ENCODE measurements around the gene SDHA. TPM values are rescaled to one million over a fixed set of nuclear protein-coding genes. Genes with fewer than 3 reads are reported as not detected.
A peak's percentile ranks its signal among the peaks of the same experiment; 100 is the strongest.

SDHA gene
- total and polyA plus RNA-seq, 2 donors (not counting 1 experiment from before 2014, with no cell fraction given): 77.2 to 137 TPM

DNA sequence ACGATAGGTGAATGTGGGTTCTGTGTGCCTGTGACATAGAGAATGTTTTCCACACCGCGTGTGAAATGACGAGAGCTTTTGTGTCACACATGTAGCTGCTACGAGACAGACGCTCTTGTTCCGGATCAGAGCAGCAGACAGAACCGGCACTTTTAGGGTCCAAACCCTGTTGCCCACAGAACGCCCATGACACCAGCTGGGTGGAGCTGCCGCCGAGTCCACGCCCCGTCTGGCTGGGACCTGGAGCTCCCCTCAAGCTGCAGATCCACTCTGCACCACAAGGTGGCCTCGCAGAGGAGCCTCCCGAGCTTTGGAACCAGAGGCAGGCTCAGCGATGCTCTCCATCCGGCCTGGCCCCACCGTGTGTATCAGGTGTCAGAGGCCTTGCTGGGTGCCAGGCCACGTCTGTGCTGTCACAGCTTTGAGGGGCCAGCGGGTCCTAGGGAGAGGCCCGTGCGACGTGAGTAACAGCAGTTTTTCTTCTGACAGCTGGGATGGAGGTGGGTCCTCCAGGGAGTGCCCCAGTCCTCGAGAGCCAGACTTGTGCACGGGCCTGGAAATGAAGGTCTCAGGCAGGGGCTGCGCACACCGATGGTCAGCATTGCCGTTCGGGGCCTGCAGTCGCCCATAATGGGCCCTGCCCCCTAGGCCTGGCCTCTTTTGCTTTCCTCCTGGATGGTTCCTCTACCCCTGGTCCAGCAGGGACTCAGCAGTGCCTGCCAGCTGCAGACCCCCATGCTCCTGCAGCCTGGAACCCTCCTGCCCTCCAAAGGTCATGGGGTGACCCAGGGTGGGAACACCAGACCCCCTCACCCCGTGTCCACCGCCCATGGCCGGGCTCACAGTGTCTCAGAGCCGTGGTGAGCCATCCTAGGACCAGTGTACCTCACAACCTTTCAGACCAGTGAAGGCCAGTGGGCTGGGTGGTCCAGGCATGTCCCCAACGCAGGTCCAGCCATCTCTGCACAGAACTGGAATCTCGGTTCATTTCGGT is 29.3 kb upstream of the SDHA start:
- Histone ChIP-seq H3K27me3 (replicated peaks in 1 of 4; ENCODE audit: control extremely low read depth in 1 of 4, control insufficient read depth in 3 of 4, insufficient read depth in 4 of 4, low read length in 3 of 4) (peaks cover 0 to 29% (median 2%) of the 10 kb centered on the region in 4 experiments), H3K9me3 (ENCODE audit: control extremely low read depth in 1 of 3, control insufficient read depth in 2 of 3, insufficient read depth in 1 of 3, low read length in 2 of 3) (no peaks in the 10 kb centered on the region), H3K4me2 (replicated peaks; ENCODE audit: low read depth, low read length, poor library complexity, severe bottlenecking) (peak overlapping the region; percentile 62), H3K27ac (ENCODE audit: low read length in 2 of 2) (no peak overlapping the region), H3K4me1 (ENCODE audit: control insufficient read depth in 2 of 2, insufficient read depth in 2 of 2, low read length in 2 of 2) (peaks cover 16 to 19% of the 10 kb centered on the region in 2 donors), H3K79me2 (ENCODE audit: control insufficient read depth, insufficient read depth, low read length) (no peaks in the 10 kb centered on the region), H3K4me3 (ENCODE audit: control extremely low read depth in 1 of 5, extremely low read depth in 1 of 5, insufficient read depth in 1 of 5, low read depth in 2 of 5, low read length in 4 of 5) (no peak overlapping the region), H3K9ac (ENCODE audit: low read length) (no peak overlapping the region), H4K20me1 (ENCODE audit: control insufficient read depth, insufficient read depth, low read length, poor library complexity, severe bottlenecking) (no peaks in the 10 kb centered on the region), H3K36me3 (replicated peaks in 1 of 2; ENCODE audit: control extremely low read depth in 1 of 2, control insufficient read depth in 1 of 2, extremely low read depth in 1 of 2, insufficient read depth in 2 of 2, low read length in 1 of 2) (no peaks in the 10 kb centered on the region), H2AFZ (ENCODE audit: insufficient read depth, low read depth, low read length, poor library complexity, severe bottlenecking) (peak overlapping the region; percentile 43)
- TF ChIP-seq, protein P1, sequence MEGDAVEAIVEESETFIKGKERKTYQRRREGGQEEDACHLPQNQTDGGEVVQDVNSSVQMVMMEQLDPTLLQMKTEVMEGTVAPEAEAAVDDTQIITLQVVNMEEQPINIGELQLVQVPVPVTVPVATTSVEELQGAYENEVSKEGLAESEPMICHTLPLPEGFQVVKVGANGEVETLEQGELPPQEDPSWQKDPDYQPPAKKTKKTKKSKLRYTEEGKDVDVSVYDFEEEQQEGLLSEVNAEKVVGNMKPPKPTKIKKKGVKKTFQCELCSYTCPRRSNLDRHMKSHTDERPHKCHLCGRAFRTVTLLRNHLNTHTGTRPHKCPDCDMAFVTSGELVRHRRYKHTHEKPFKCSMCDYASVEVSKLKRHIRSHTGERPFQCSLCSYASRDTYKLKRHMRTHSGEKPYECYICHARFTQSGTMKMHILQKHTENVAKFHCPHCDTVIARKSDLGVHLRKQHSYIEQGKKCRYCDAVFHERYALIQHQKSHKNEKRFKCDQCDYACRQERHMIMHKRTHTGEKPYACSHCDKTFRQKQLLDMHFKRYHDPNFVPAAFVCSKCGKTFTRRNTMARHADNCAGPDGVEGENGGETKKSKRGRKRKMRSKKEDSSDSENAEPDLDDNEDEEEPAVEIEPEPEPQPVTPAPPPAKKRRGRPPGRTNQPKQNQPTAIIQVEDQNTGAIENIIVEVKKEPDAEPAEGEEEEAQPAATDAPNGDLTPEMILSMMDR (IDR thresholded peaks at IDR 0.05): peak; percentile 92
- no peak for TF ChIP-seq EZH2 (IDR thresholded peaks at IDR 0.05; ENCODE audit: borderline replicate concordance, insufficient read depth, low read depth, low read length, poor library complexity, severe bottlenecking)
- Mint-ChIP-seq H3K4me3 (peak overlapping the region; percentile 56), H3K4me1 (peaks cover 21% of the 10 kb centered on the region), H3K9me3 (ENCODE audit: insufficient read depth) (no peaks in the 10 kb centered on the region), H3K27me3 (peaks cover 16% of the 10 kb centered on the region), H3K27ac (peak overlapping the region; percentile 26)
- intact Hi-C loops (cut with micrococcal nuclease): loop anchor here (1.0 kb wide), 2 partner anchors 30 to 243 kb away; partner anchors contain the start of genes CCDC127 and SDHA
- POLR2A ChIA-PET: no interaction called here
- CTCF ChIA-PET: interaction anchor here (0.6 to 2.6 kb wide), 13 partner anchors 10 to 717 kb away, joined by 3 to 19 read pairs (median 4); partner anchors contain the start of genes AHRR, CCDC127 and SDHA
- peak; percentile 96 for ATAC-seq (ENCODE audit: low read depth)
- DNase-seq: peak; percentile 87
- 40% methylated on average over 37 of the region's 37 CpGs for WGBS (ENCODE audit: insufficient coverage)

Measured in B cell (primary cell).